Femur (tissue), 1 donor: ENCODE results near the gene STT3B.
"Not testable (repeated sequence)": the region's sequence is repeated elsewhere in the genome, so short reads cannot be mapped to it uniquely, and the experiment has no call there.

Experiments
- DNase-seq: peaks from one replicate; pipeline ENCODE4 v3.0.0-alpha.2; 2017

STT3B gene

GRCh38 chr3:31553258-31553657 is 20.5 kb downstream of the STT3B start:
- no peak for DNase-seq

- no peak for DNase-seq
Observed at GRCh38 chr3:31555204-31555603, 22.5 kb downstream of the STT3B start.

DNA sequence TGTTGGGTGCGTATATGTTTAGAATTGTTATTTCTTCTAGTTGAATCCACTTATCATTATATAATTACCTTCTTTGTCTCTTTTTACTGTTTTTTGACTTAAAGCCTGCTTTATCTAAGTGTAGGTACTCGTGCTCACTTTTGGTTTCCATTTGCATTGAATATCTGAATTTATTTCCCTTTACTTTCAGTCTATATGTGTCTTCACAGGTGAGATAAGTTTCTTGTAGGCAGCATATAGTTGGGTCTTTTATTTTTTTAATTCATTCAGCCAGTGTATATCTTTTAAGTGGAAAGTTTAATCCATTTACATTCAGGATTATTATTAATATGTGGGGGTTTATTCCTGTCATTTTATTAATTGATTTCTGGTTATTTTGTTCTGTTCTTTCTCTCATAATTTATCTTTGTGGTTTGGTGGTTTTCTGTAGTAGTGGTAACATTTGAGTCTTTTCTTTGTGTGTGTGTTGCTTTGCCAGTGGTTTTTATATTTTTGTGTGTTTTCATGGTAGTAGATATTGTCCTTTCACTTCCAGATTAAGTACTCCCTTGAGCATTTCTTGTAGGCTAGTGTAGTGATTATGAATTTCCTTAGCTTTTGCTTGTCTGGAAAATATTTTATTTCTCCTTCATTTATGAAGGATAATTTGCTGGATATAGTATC is 27.3 kb downstream of the STT3B start:
- no peak for DNase-seq

DNA sequence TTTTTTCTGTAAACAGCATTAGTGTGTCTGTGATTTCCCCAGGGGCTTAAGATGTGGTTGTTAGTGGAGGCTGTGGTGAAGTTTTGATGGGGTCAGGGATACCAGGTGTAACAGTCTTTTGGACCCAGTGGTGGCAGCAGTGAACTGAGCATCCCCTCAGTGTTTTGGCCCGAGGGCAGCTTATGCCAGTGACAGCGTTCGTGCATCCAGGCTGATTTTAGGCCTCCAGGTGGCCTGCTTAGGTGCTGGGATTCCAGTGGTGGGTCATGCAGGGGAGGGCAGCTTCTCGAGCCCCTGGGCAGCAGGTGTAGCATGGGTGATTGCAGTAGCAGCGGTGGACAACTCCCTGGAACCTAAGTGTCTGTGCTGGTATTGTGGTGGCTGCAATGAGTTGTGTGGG is 29.2 kb downstream of the STT3B start:
- no peak for DNase-seq

DNA sequence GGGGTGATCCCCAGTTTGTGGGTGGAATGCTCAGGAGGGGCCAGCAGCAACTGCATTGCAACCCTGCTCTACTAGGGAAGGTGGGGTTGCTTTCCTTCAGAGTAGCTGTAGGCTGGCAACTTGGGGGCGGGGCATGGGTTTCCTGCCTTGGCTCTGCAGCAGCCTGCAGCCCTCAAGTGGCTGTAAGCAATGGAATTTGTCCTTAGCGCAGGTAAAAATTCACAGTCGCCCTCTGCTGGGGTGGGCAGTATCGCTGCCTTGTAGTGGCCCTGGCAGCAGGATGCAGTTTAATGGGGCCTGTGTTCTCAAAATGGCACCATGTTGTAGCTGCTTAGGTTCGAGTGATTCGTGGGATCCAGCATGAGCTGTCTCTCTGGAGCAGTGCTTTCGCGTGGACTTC is 29.8 kb downstream of the STT3B start:
- DNase-seq: no peak

DNA sequence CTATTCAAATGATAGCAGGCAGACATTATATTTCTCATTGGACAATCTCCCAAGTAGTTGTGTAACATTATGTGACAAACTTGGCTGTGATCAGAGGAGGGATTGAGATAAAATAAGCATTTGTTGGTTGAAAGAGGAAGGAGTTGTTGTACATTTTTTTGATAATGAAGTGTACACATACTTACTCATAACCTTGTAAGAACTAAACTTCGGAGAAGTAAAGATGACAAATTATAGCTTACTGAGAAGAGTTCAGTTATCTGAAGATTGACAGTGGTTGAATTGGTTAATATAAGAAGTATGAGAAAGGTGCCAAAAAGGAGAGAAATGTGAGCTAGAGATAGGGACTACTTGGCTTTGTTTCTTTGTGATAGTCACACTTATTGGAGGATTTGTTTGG is 32.6 kb downstream of the STT3B start:
- DNase-seq: no peak

DNA sequence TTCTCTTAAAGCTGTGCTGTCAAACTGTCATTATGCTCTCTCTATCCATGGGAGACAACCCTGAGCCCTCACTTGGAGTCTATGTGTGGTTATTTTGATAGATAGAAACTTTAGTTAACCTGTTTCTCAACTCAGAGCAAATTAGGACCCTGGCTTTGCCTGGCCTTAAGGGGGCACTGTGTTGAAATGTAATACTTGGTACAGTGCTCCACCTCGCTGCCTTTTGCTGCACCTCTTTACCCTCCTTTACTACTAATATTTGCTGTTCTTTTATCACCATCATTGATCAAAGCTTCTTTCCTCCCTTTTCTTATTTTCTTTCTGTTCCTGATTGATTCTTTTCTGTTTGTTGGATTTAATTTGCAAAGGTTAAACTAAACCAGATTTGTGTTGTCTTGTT is 34.3 kb downstream of the STT3B start:
- DNase-seq: no peak

DNA sequence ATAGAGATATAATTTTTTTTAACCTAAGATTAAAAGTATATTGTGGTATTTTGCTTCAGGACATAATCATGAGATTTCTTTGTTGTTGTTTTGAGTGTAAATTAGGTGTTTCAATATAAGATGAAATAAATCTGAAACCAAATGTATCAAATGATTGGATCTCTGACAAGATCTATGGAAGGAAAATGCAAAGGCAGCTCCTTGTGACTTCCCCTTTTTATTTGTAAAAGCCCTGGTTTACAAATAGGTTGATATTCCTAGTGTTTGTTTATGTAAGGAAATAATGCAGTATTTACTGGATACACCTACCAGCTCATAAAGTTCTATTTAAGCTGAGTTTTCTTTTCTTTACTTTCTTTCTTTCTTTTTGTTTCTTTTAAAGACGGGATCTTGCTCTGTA is 35.9 kb downstream of the STT3B start:
- DNase-seq: no peak

DNA sequence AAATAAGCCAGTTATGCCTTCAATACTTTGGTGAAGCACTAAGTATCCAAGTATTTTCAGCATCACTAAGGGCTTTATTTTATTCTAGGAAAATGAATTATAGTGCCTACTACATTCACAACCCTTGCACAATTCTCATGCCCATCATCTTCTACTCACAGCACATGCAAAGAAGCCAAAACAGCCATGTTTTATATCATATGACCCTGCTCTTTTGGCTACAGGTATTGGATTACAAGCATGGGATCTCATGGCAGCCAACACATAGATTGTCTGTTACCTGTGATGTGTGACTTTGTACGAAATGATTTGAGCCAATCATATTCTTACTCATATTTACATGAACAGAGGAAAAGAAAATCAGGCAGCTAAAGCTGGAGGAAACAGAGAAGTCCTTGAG is 38.6 kb downstream of the STT3B start:
- no peak for DNase-seq

DNA sequence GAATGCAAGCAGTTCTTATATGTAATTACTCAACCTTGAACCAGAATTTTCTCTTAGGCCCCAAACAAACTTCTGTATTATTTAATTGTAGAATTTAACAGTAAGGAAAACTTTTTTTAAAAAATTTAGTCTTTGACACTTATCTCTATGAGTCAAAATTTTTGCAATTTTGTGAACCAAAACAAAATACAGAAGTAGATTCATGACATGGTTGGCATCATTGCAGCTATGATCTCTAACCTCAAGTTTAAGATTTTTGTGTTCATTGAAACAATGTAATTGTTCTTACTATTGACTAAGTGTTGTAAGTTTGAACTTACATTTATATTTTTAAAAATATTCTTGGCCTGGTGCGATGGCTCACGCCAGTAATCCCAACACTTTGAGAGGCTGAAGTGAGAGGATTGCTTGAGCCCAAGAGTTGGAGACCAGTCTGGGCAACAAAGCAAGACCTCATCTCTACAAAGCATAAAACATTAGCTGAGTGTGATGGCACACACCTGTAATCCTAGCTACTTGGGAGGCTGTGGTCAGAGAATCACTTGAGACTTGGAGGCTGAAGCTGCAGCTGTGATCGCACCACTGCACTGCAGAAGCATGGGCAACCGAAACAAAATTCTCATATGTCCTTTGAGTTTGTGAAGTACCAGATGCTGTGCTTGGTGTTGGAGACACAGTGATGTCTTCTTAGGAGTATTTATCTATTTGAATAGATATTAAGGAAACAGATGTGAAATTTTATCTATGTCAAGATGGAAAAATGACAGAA is 39.7 kb downstream of the STT3B start:
- no peak for DNase-seq

GRCh38 chr3:31573036-31573779 is 40.5 kb downstream of the STT3B start:
- no peak for DNase-seq

DNA sequence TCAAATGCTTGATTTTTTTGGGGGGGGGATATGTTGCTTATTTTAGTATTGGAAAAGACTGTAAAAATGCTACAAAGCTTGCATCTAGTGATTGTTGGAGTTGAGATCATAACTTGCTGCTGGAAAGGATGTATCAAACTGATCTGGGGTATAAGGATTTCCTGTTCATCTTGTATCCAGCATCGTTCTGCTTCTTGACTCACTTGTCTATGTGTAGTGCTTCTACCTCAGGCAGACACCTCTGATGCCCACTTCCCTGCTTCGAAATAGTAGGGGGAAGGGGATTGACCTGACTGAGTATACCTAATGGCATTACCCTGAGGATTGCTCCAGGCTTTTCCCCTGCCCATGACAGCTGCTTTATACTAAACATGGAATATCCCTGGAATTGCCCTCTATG is 42.7 kb downstream of the STT3B start:
- no peak for DNase-seq

DNA sequence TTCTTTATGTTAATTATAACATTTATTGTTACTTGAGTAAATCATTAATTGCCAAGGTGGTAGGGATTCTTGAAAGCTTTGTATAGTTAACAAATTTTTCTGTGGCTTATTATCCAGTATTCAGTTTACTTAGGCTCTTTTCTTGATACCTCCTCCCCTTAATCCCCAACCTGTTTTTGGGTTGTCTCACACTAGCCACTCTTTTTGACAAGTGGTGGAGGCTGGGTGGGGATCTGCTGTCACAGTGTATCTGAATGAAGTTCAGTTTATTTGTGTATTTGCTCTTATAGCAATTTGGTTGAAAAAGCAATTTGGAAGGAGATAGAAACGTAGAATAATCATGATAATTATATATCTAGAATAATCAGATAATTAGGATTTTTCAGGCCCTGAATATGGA is 43.8 kb downstream of the STT3B start:
- DNase-seq: no peak

GRCh38 chr3:31577232-31577631 is 44.5 kb downstream of the STT3B start:
- no peak for DNase-seq

- no peak for DNase-seq
Observed at GRCh38 chr3:31579828-31580227, 47.1 kb downstream of the STT3B start.

- no peak for DNase-seq
Observed at GRCh38 chr3:31580645-31581044, 47.9 kb downstream of the STT3B start.

DNA sequence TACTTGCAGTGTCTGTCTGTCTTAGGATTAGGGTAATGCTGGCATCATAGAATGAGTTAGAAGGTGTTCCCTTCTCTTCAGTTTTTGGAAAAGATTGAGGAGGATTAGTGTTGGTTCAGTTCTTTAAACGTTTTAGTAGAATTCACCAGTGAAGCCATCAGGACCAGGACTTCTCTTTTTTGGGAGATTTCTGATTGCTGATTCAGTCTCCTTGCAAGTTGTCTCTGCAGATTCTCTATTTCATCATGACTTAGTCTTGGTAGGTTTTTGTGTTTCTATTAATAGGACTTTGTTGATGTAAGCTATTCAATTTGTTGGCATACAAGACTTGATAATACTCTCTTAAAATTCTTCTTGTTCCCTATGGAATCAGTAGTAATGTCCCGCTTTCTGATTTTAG is 48.9 kb downstream of the STT3B start:
- DNase-seq: no peak

DNA sequence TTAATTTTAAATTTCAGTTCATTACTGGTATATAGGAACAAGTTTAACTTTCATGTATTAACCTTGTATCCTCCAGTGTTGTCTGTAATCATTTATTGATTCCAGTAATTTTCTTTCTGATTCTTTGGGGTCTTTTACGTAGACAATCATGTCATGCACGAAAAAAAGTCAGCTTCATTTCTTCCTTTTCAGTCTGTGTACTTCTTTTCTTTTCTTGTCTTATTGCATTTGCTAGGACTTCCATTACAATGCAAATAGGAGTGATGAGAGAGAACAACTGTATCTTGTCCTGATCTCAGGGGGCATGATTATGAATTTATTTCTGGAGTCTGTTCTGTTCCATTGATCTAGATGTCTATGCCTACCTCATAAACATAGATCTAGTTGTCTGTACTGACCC is 56.5 kb downstream of the STT3B start:
- DNase-seq: no peak

- no peak for DNase-seq
Observed at GRCh38 chr3:31590650-31591049, 57.9 kb downstream of the STT3B start.

DNA sequence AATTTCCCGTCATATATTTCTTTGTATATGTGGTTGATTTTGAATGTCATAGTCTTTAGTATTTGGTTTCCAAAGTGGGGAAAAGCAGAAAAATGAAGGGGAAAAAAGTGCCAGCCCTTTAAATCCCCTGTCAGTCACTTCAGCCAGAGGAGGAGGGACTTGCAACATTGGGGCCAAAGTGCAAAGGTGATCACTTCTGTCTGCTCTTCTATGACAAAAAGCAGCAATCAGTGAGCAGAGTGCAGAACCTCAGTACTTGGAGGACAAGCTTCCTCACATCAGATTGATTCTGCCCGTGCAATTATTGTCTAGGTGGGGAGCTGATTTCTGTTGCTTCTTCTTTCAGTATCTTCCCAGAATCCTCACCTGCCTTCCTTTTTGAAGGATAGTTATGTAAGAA is 60.0 kb downstream of the STT3B start:
- no peak for DNase-seq

DNA sequence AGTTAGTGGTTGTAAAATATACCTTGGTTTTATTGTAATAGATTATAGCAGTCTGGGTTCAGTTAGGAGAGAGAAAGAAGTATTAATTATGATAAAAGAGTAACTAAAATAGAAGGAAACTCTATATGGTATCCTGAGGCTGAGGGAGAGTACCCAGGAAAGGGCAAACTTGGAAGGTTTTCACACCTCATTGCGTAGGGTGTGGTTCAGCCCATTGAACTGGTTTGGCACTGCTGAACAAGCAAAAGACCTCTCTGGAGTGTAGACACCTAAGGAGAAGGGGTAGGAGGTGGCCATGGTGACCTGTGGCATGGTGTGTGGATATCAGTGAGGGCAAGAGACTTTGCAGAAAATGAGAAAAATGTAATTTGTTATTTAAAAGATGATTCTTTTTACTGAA is 63.5 kb downstream of the STT3B start:
- no peak for DNase-seq

GRCh38 chr3:31600431-31600830 is 67.7 kb downstream of the STT3B start:
- DNase-seq: no peak

DNA sequence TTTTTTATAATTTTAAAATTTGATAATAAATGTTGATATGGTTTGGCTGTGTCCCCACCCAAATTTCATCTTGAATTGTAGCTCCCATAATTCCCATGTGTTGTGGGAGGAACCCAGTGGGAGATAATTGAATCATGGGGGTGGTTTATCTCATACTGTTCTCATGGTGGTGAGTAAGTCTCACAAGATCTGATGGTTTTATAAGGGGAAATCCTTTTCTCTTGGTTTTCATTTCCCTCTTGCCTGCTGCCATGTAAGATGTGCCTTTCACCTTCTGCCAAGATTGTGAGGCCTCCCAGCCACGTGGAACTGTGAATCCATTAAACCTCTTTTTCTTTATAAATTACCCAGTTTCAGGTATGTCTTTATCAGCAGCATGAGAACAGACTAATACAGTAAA is 72.6 kb downstream of the STT3B start:
- DNase-seq: not testable (repeated sequence)

DNA sequence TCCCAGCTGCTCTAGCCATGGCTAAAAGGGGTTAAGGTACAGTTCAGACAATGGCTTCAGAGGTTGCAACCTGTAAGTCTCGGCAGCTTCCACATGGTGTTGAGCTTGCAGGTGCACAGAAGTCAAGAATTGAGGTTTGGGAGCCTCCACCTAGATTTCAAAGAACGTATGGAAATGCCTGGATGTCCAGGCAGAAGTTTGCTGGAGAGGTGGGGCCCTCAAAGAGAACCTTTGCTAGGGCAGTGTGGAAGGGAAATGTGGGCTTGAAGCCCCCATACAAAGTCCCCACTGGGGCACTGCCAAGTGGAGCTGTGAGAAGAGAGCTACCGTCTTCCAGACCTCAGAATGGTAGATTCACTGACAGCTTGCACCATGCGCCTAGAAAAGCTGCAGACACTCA is 73.7 kb downstream of the STT3B start:
- no peak for DNase-seq
